NT2/D1 (cell line): Measurements from ENCODE around the gene ZDHHC7.

ENCODE experiments used
- DNase-seq: peaks from one replicate; pipeline ENCODE4 v3.0.0-alpha.2; 2011; ENCODE audit warnings: low read depth, low spot score
- H3K27me3 ChIP-seq: 2 replicates; pipeline ENCODE4 v1.6.0; 2011; ENCODE audit warnings: mild to moderate bottlenecking; ENCODE audit not compliant: insufficient read length, insufficient read depth
- H3K36me3 ChIP-seq: 2 replicates; pipeline ENCODE4 v1.6.1; 2011; ENCODE audit warnings: mild to moderate bottlenecking, low read length, mixed read lengths; ENCODE audit not compliant: insufficient read depth, insufficient read length
- H3K4me1 ChIP-seq: 2 replicates; pipeline ENCODE4 v1.5.1; 2011; ENCODE audit not compliant: insufficient read depth, insufficient read length
- H3K4me3 ChIP-seq: 2 replicates; pipeline ENCODE4 v1.5.1; 2011; ENCODE audit warnings: low read depth; ENCODE audit not compliant: insufficient read length
- H3K9ac ChIP-seq: 2 replicates; pipeline ENCODE4 v1.6.0; 2011; ENCODE audit warnings: low read depth; ENCODE audit not compliant: insufficient read length
- H3K9me3 ChIP-seq: 2 replicates; pipeline ENCODE4 v1.5.1; 2011; ENCODE audit warnings: mild to moderate bottlenecking, low read length; ENCODE audit not compliant: insufficient read depth
- SUZ12 ChIP-seq: IDR thresholded peaks from 2 replicates; pipeline ENCODE4 v1.6.1; 2011; ENCODE audit not compliant: insufficient read length, insufficient read depth; ENCODE audit errors: extremely low read depth
- YY1 ChIP-seq: IDR thresholded peaks from 2 replicates; pipeline ENCODE4 v1.6.1; 2011; ENCODE audit not compliant: insufficient read length, insufficient read depth
- ZNF274 ChIP-seq: IDR thresholded peaks from 2 replicates; pipeline ENCODE4 v1.6.1; 2011; ENCODE audit warnings: mild to moderate bottlenecking, low read depth, low read length

Gene ZDHHC7

DNA sequence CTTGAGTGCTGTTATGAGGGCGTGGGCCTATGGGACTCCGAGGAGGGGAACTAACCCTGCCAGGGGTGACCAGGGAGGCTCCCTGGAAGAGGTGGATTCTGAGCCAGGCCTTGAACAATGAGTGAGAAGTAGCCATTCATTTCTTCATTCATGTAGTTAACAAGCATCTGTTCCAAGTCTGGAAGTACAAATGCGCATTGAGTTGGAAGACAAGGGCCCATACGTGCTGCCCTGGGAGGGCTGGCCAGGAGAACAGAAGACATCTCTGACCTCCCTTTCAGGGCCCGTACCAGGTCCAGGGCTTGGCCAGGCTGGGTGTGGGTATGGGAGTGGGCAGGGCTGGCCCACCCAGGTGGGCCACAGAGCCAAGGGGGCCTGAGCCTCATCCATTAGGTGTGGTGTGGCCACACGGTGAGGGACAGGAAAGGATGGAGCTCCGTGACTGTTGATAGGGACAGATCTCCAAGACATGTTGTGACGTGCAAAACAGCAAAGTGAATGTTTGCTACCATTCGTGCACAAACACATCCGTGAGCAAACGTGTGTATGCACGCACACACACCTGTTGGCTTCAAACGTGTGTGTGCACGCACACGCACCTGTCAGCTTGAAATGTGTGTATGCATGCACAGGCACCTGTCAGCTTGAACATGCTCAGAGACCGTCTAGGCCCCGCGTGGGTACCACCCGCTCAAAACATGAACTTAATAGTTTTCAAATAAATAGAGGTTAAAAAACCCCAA lies 46.8 kb downstream of the ZDHHC7 start:
- no peak overlapping the region for H3K4me3 ChIP-seq
- H3K4me1 ChIP-seq = peaks cover 16% of the 10 kb centered on the region
- no peak for TF ChIP-seq YY1
- no peak for TF ChIP-seq SUZ12
- TF ChIP-seq ZNF274 = no peak
- no peaks in the 10 kb centered on the region for H3K9me3 ChIP-seq
- no peak for DNase-seq
- H3K36me3 ChIP-seq = no peaks in the 10 kb centered on the region
- no peak overlapping the region for H3K9ac ChIP-seq
- H3K27me3 ChIP-seq = no peaks in the 10 kb centered on the region

DNA sequence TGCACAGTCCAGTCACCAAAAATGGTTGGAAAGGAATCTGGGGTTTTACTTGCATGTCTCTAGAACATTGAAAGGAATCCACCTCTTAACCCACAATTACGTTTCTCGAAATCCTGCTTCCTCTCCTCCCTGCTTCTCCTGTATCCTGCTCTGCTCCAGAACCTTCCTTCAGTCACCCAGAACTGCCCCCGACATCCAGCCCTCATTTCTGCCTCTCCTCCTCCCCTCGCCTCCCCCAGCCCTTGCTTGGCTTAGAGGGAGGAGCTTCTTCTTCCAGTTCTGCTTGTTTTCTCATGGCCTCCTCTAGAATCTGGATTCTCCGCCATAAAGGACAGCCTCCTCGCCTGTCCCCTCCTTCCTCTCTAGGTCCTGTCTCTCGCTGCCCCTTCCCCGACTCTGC lies 48.3 kb downstream of the ZDHHC7 start:
- Histone ChIP-seq H3K4me1 (peaks cover 20% of the 10 kb centered on the region), H3K9ac (no peak overlapping the region), H3K36me3 (no peaks in the 10 kb centered on the region), H3K9me3 (no peaks in the 10 kb centered on the region), H3K27me3 (no peaks in the 10 kb centered on the region), H3K4me3 (no peak overlapping the region)
- DNase-seq = no peak
- no peak for TF ChIP-seq ZNF274
- TF ChIP-seq YY1 = no peak
- no peak for TF ChIP-seq SUZ12

DNA sequence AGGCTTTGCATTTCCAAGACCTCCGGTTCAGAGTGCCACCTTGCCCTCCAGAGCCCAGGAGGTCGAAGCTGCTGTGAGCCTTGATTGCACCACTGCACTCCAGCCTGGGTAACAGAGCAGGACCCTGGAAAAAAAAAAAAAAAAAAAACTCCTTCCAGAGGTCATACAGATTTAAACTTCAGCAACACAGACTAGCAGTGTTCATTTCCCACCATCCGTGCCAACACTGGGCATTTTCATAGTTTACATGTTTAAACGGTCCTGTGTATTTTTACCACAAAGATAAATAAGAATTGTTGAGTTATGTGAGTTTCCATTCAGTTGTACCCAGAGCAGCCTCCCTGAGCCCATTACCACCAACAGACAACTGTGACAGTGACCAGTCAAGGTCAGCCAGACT lies 50.4 kb downstream of the ZDHHC7 start:
- DNase-seq = no peak
- Histone ChIP-seq H3K36me3 (no peaks in the 10 kb centered on the region), H3K27me3 (no peaks in the 10 kb centered on the region), H3K4me3 (no peak overlapping the region), H3K9ac (no peak overlapping the region), H3K4me1 (peaks cover 13% of the 10 kb centered on the region), H3K9me3 (no peaks in the 10 kb centered on the region)
- no peak for TF ChIP-seq SUZ12
- TF ChIP-seq ZNF274 = no peak
- TF ChIP-seq YY1 = no peak

DNA sequence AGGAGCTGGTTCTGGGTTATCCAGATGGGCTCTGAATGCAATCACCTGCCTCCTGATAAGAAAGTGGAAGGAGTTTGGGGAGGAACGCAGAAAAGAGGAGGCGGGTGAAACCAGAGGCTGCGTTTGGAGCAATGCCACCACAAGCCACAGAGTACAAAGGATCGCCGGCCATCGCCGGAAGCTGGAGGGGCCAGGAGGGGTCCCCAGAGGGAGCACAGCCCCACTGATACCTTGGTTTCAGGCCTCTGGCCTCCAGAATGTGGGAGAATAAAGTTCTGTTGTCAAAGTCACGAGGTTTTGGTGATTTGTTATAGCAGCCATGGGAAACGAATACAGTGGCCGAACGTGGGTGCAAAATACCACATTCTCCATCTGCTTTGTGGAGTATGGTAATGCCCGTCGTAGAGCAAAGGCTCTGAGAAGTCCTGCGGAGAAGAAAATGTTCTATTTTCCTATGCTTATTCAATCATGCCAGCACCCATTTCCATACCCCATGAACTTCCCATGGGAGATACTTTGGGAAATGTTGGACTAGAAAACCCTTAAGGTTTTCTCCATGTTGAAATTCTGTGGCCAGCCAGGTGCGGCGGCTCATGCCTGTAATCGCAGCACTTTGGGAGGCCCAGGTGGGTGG lies 51.4 kb downstream of the ZDHHC7 start:
- peaks cover 9% of the 10 kb centered on the region for H3K4me1 ChIP-seq
- TF ChIP-seq SUZ12 = no peak
- TF ChIP-seq YY1 = no peak
- TF ChIP-seq ZNF274 = no peak
- no peaks in the 10 kb centered on the region for H3K9me3 ChIP-seq
- no peaks in the 10 kb centered on the region for H3K27me3 ChIP-seq
- no peak overlapping the region for H3K9ac ChIP-seq
- no peak overlapping the region for H3K4me3 ChIP-seq
- H3K36me3 ChIP-seq = no peaks in the 10 kb centered on the region
- no peak for DNase-seq

DNA sequence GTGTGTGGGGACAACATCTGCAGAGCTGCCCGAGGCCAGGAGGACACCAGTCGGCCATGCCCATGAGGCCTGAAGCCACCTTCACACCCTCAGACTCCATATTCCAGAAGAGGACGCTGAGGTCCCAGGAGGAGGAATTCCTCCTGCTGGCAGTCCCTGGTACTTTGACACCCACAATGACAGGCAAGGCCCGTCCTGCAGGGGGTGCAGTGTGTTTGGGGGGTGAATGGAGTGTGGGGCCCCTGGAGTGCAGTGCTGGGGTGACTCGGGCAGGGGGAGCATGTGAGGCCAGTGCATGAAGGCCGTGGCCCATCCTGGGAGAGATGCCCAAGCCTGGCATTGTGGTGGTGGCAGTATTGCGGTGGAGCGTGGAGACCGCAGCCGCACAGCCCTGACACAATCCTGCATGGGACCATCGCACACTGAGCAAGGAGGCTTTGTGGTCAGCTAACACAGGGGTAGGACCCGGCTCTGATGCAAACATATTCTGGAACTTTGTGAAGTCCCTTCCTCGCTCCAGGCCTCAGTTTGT lies 52.2 kb downstream of the ZDHHC7 start:
- no peak overlapping the region for H3K4me3 ChIP-seq
- H3K36me3 ChIP-seq = no peaks in the 10 kb centered on the region
- no peak for DNase-seq
- H3K4me1 ChIP-seq = peaks cover 9% of the 10 kb centered on the region
- no peaks in the 10 kb centered on the region for H3K27me3 ChIP-seq
- no peaks in the 10 kb centered on the region for H3K9me3 ChIP-seq
- no peak overlapping the region for H3K9ac ChIP-seq
- TF ChIP-seq SUZ12 = no peak
- no peak for TF ChIP-seq YY1
- TF ChIP-seq ZNF274 = no peak

DNA sequence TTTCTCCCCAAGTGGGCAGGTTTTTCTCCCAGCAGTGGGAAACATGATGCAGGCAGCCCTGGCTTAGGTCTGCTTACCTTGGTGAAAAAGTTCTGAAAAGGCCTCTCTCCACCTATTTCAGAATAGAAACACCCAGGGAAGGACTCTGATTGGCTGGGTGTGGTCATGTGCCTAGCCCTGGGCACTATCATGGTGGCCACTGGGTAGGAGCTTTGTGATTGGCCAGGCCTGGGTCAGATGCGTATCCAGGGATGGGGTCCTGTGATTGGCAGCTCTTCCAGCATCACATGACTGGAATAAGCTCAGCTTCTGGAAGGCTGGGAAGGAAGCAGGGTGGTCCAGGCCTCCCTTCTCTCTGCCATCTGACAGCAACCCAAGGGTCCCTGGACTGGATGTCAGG lies 53.5 kb downstream of the ZDHHC7 start:
- Histone ChIP-seq H3K27me3 (no peaks in the 10 kb centered on the region), H3K36me3 (no peaks in the 10 kb centered on the region), H3K9ac (no peak overlapping the region), H3K9me3 (no peaks in the 10 kb centered on the region), H3K4me1 (peaks cover 6% of the 10 kb centered on the region), H3K4me3 (no peak overlapping the region)
- no peak for TF ChIP-seq SUZ12
- TF ChIP-seq ZNF274 = no peak
- no peak for TF ChIP-seq YY1
- no peak for DNase-seq

DNA sequence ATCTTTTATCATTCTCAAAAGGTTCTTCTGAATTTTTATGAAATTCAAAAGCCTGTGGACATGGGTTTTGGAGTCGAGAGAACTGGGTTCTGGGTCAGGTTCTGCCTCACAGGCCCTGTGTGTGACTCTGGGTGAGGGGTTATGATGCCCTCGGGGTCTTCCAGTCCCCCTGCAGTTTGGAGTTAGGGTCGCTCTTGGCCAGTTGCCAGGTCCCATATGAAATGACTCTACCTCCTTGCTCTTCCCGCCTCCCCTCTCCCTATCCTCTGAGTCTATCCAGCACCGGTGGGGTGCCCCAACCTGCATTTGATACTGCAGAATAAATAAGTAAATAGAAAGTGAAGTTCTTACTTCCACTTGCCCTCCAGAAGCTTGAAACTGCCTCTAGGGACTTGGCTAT lies 54.1 kb downstream of the ZDHHC7 start:
- H3K4me3 ChIP-seq = no peak overlapping the region
- no peak overlapping the region for H3K9ac ChIP-seq
- H3K4me1 ChIP-seq = peaks cover 10% of the 10 kb centered on the region
- no peaks in the 10 kb centered on the region for H3K9me3 ChIP-seq
- H3K36me3 ChIP-seq = no peaks in the 10 kb centered on the region
- TF ChIP-seq SUZ12 = no peak
- TF ChIP-seq ZNF274 = no peak
- TF ChIP-seq YY1 = no peak
- DNase-seq = no peak
- H3K27me3 ChIP-seq = no peaks in the 10 kb centered on the region
